Adipose tissue (tissue), 3 donors: Measurements from ENCODE around the gene KRTAP6-1. TPM values are rescaled to one million over a fixed set of nuclear protein-coding genes. Genes with fewer than 3 reads are reported as not detected.

Experiments
- H3K27ac ChIP-seq: one replicate; pipeline ENCODE4 v1.5.1; 2013; ENCODE audit warnings: low read depth, low read length
- WGBS, 3 donors: extraction: QIAGEN DNeasy Blood & Tissue Kit; methylation state at CpG; one replicate each; pipeline ENCODE4 v1.1.7; 2013; 5-methylcytosine and 5-hydroxymethylcytosine counted together
- polyA plus RNA-seq, 3 donors: library from polyadenylated mRNA; stranded (reverse); fragments of 200-250 nt; gene quantifications; one replicate each; pipeline ENCODE4 v1.2.3, GENCODE V29; 2013
- donor health status: healthy with polysubstance abuse.
- donor health status: Bipolar disorder and iron deficiency.
- donor health status: healthy.

Gene KRTAP6-1
- polyA plus RNA-seq, 3 donors, result not detected

- no peak overlapping the region for H3K27ac ChIP-seq
- 31 to 87% (median 83%) methylated on average over 1 of the region's 1 CpG for WGBS, 3 donors
These were observed 30.9 kb downstream of the KRTAP6-1 start for GRCh38 chr21:30582870-30583269.

- no peak overlapping the region for H3K27ac ChIP-seq
- WGBS, 3 donors, result 59 to 65% (median 62%) methylated on average over 3 of the region's 3 CpGs
These were observed 33.6 kb downstream of the KRTAP6-1 start for GRCh38 chr21:30580132-30580531.

GRCh38 chr21:30579346-30579745, 34.4 kb downstream of the KRTAP6-1 start:
- H3K27ac ChIP-seq, result no peak overlapping the region
- 42 to 54% (median 52%) methylated on average over 1 of the region's 1 CpG for WGBS, 3 donors

- no peak overlapping the region for H3K27ac ChIP-seq
These were observed 36.0 kb downstream of the KRTAP6-1 start for GRCh38 chr21:30577766-30578165.

- no peak overlapping the region for H3K27ac ChIP-seq
These were observed 46.1 kb downstream of the KRTAP6-1 start for GRCh38 chr21:30567617-30568016.

GRCh38 chr21:30563630-30564029, 50.1 kb downstream of the KRTAP6-1 start:
- 82 to 89% (median 85%) methylated on average over 2 of the region's 2 CpGs for WGBS, 3 donors
- H3K27ac ChIP-seq, result no peak overlapping the region

Other genes starting within 250 kb of the KRTAP6-1 start
- not detected for gene KRTAP13-2, start 241.7 kb downstream of the KRTAP6-1 start, polyA plus RNA-seq
- gene KRTAP13-1, start 217.9 kb downstream of the KRTAP6-1 start, polyA plus RNA-seq, result not detected
- not detected for gene KRTAP13-3, start 188.0 kb downstream of the KRTAP6-1 start, polyA plus RNA-seq
- gene KRTAP13-4, start 183.7 kb downstream of the KRTAP6-1 start, polyA plus RNA-seq, result not detected
- not detected for gene KRTAP15-1, start 173.7 kb downstream of the KRTAP6-1 start, polyA plus RNA-seq
- gene KRTAP19-1, start 133.6 kb downstream of the KRTAP6-1 start, polyA plus RNA-seq, result not detected
- gene KRTAP19-2, start 126.5 kb downstream of the KRTAP6-1 start, polyA plus RNA-seq, result not detected
- gene KRTAP19-3, start 121.9 kb downstream of the KRTAP6-1 start, polyA plus RNA-seq, result not detected
- gene KRTAP19-4, start 116.8 kb downstream of the KRTAP6-1 start, polyA plus RNA-seq, result not detected
- gene KRTAP19-5, start 111.8 kb downstream of the KRTAP6-1 start, polyA plus RNA-seq, result not detected
- gene KRTAP19-6, start 72.1 kb downstream of the KRTAP6-1 start, polyA plus RNA-seq, result not detected
- gene KRTAP19-7, start 52.6 kb downstream of the KRTAP6-1 start, polyA plus RNA-seq, result not detected
- gene KRTAP22-2, start 23.5 kb downstream of the KRTAP6-1 start, polyA plus RNA-seq, result not detected
- not detected for gene KRTAP6-3, start 21.5 kb downstream of the KRTAP6-1 start, polyA plus RNA-seq
- gene KRTAP6-2, start 15.0 kb downstream of the KRTAP6-1 start, polyA plus RNA-seq, result not detected
- gene KRTAP22-1, start 12.8 kb downstream of the KRTAP6-1 start, polyA plus RNA-seq, result not detected
- gene KRTAP20-1, start 2.5 kb upstream of the KRTAP6-1 start, polyA plus RNA-seq, result not detected
- not detected for gene KRTAP20-4, start 6.7 kb upstream of the KRTAP6-1 start, polyA plus RNA-seq
- gene KRTAP20-2, start 21.3 kb upstream of the KRTAP6-1 start, polyA plus RNA-seq, result not detected
- gene KRTAP20-3, start 28.9 kb upstream of the KRTAP6-1 start, polyA plus RNA-seq, result not detected
- gene KRTAP21-3, start 104.8 kb upstream of the KRTAP6-1 start, polyA plus RNA-seq, result not detected
- gene KRTAP21-2, start 133.3 kb upstream of the KRTAP6-1 start, polyA plus RNA-seq, result not detected
- not detected for gene KRTAP21-1, start 141.5 kb upstream of the KRTAP6-1 start, polyA plus RNA-seq
- not detected for gene KRTAP8-1, start 199.3 kb upstream of the KRTAP6-1 start, polyA plus RNA-seq
- not detected for gene KRTAP7-1, start 215.8 kb upstream of the KRTAP6-1 start, polyA plus RNA-seq